GM19463 (cell line): ENCODE data around the gene PPIE.

ENCODE experiments used
- ATAC-seq: cut with Tn5 transposase; IDR thresholded peaks from one replicate; pipeline ENCODE4 v1.9.1; 2021; ENCODE audit warnings: mild to moderate bottlenecking, moderate library complexity; ENCODE audit not compliant: unreplicated experiment

The PPIE gene

GRCh38 chr1:39738622-39739366 lies at the start of gene PPIE:
Gene PPIE (plus strand): TSS chr1:39738882. CDS start chr1:39738901, 19 bp downstream.
- peak; percentile 87 for ATAC-seq

- ATAC-seq: no peak
These were observed 49.5 kb upstream of the PPIE start for GRCh38 chr1:39689214-39689613.

GRCh38 chr1:39689635-39690034 lies 49.0 kb upstream of the PPIE start:
- ATAC-seq: no peak

- no peak for ATAC-seq
These were observed 48.5 kb upstream of the PPIE start for GRCh38 chr1:39690225-39690624.

- ATAC-seq: no peak
These were observed 47.8 kb upstream of the PPIE start for GRCh38 chr1:39690794-39691382.

GRCh38 chr1:39691383-39692151 lies 47.1 kb upstream of the PPIE start, which contains the start of gene HPCAL4:
Gene HPCAL4 (minus strand): TSS chr1:39691433. CDS start chr1:39684603, 6,830 bp downstream.
- peak; percentile 91 for ATAC-seq

- no peak for ATAC-seq
These were observed 46.3 kb upstream of the PPIE start for GRCh38 chr1:39692152-39693074.

- no peak for ATAC-seq
These were observed 44.7 kb upstream of the PPIE start for GRCh38 chr1:39694026-39694425.

- ATAC-seq: no peak
These were observed 43.7 kb upstream of the PPIE start for GRCh38 chr1:39695016-39695415.

- ATAC-seq: no peak
These were observed 42.2 kb upstream of the PPIE start for GRCh38 chr1:39696448-39696847.

- ATAC-seq: no peak
These were observed 40.1 kb upstream of the PPIE start for GRCh38 chr1:39698568-39698967.

- no peak for ATAC-seq
These were observed 39.3 kb upstream of the PPIE start for GRCh38 chr1:39699419-39699818.

GRCh38 chr1:39700348-39700747 lies 38.3 kb upstream of the PPIE start:
- ATAC-seq: no peak

- ATAC-seq: no peak
These were observed 37.6 kb upstream of the PPIE start for GRCh38 chr1:39701049-39701439.

GRCh38 chr1:39704757-39705156 lies 33.9 kb upstream of the PPIE start:
- ATAC-seq: no peak

GRCh38 chr1:39707506-39707905 lies 31.2 kb upstream of the PPIE start:
- no peak for ATAC-seq

GRCh38 chr1:39711104-39711965 lies 27.3 kb upstream of the PPIE start:
- no peak for ATAC-seq

- no peak for ATAC-seq
These were observed 26.7 kb upstream of the PPIE start for GRCh38 chr1:39711966-39712340.

GRCh38 chr1:39713557-39713956 lies 25.1 kb upstream of the PPIE start:
- no peak for ATAC-seq

GRCh38 chr1:39717809-39718208 lies 20.9 kb upstream of the PPIE start:
- ATAC-seq: no peak
